ENCODE results near the gene BCAS1.
A peak's percentile ranks its signal among the peaks of the same experiment; 100 is the strongest.

Gene BCAS1

GRCh38 chr20:54068495-54068894 lies 1.9 kb downstream of the BCAS1 start:
- TF ChIP-seq, protein P1, sequence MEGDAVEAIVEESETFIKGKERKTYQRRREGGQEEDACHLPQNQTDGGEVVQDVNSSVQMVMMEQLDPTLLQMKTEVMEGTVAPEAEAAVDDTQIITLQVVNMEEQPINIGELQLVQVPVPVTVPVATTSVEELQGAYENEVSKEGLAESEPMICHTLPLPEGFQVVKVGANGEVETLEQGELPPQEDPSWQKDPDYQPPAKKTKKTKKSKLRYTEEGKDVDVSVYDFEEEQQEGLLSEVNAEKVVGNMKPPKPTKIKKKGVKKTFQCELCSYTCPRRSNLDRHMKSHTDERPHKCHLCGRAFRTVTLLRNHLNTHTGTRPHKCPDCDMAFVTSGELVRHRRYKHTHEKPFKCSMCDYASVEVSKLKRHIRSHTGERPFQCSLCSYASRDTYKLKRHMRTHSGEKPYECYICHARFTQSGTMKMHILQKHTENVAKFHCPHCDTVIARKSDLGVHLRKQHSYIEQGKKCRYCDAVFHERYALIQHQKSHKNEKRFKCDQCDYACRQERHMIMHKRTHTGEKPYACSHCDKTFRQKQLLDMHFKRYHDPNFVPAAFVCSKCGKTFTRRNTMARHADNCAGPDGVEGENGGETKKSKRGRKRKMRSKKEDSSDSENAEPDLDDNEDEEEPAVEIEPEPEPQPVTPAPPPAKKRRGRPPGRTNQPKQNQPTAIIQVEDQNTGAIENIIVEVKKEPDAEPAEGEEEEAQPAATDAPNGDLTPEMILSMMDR (IDR thresholded peaks at IDR 0.05; ENCODE audit: low read depth, low read length), result no peak
- no peak overlapping the region for H3K4me3 ChIP-seq (ENCODE audit: low read depth, low read length)
- H3K9me3 ChIP-seq, result no peaks in the 10 kb centered on the region
- no peaks in the 10 kb centered on the region for H3K4me1 ChIP-seq
- H3K27me3 ChIP-seq, result 0 out of 2 replicates have a peak, but pooled peaks cover 6% of the 10 kb centered on the region
- no peak for DNase-seq
- H3K36me3 ChIP-seq, result no peaks in the 10 kb centered on the region

GRCh38 chr20:54067606-54068174 lies 2.7 kb downstream of the BCAS1 start:
- Histone ChIP-seq H3K36me3 (no peaks in the 10 kb centered on the region), H3K4me1 (no peaks in the 10 kb centered on the region), H3K4me3 (ENCODE audit: low read depth, low read length) (no peak overlapping the region), H3K9me3 (no peaks in the 10 kb centered on the region), H3K27me3 (0 out of 2 replicates have a peak, but pooled peaks cover 6% of the 10 kb centered on the region)
- TF ChIP-seq, protein P1 (IDR thresholded peaks at IDR 0.05; ENCODE audit: low read depth, low read length), result no peak
- DNase-seq, result peak; percentile 51

DNA sequence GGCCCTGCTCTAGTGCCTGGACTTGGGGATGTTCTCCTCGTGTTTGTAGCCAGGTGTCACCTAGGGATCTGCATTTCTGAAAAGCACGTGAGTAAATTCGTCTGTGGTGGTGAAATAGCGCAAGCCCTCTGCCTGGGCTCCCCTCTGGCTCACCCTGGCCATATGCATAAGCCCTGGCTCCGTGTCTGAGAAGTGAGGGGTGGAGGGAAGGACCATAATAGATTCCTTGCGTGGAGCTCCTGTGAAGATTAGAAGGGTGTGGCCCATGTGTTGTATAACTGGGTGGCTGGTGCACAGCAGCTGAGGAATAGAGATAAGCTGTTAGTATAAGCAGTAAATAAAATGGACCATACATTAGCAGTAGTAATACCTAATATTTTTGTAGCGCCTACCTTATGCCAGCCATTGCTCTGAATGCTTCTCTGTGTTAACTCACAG lies 4.8 kb downstream of the BCAS1 start:
- Histone ChIP-seq H3K27me3 (0 out of 2 replicates have a peak, but pooled peaks cover 6% of the 10 kb centered on the region), H3K4me1 (no peaks in the 10 kb centered on the region), H3K9me3 (no peaks in the 10 kb centered on the region), H3K4me3 (ENCODE audit: low read depth, low read length) (no peak overlapping the region), H3K36me3 (no peaks in the 10 kb centered on the region)
- no peak for DNase-seq
- TF ChIP-seq, protein P1 (IDR thresholded peaks at IDR 0.05; ENCODE audit: low read depth, low read length), result no peak

DNA sequence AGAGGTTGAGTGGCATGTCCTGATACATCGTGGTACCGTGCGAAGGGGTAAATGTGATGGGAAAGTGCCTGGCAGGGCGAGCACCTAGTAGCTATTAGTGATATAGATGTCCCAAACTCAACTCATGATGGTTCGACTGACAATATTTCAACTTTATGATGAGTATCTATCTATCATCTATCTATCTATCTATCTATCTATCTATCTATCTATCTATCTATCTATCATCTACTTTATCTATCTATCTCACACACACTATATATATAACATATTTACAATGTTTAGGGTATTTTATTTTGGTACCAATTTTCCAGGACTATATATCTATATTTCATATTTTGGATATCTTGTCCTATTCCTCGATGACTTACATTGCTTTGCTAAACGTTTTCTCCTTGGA lies 5.5 kb downstream of the BCAS1 start:
- H3K27me3 ChIP-seq, result 0 out of 2 replicates have a peak, but pooled peaks cover 6% of the 10 kb centered on the region
- no peaks in the 10 kb centered on the region for H3K4me1 ChIP-seq
- no peak for DNase-seq
- no peaks in the 10 kb centered on the region for H3K36me3 ChIP-seq
- H3K4me3 ChIP-seq (ENCODE audit: low read depth, low read length), result no peak overlapping the region
- H3K9me3 ChIP-seq, result no peaks in the 10 kb centered on the region
- TF ChIP-seq, protein P1 (IDR thresholded peaks at IDR 0.05; ENCODE audit: low read depth, low read length), result no peak

- H3K27me3 ChIP-seq, result no peaks in the 10 kb centered on the region
- TF ChIP-seq, protein P1 (IDR thresholded peaks at IDR 0.05; ENCODE audit: low read depth, low read length), result no peak
- H3K9me3 ChIP-seq, result no peaks in the 10 kb centered on the region
These were observed 6.3 kb downstream of the BCAS1 start for GRCh38 chr20:54063992-54064676.

GRCh38 chr20:54063580-54063979 lies 6.8 kb downstream of the BCAS1 start:
- Histone ChIP-seq H3K4me1 (no peaks in the 10 kb centered on the region), H3K27me3 (no peaks in the 10 kb centered on the region)
- TF ChIP-seq, protein P1 (IDR thresholded peaks at IDR 0.05; ENCODE audit: low read depth, low read length), result no peak

More at GRCh38 chr20:54063992-54064676, 6.3 kb downstream of the BCAS1 start:
- Histone ChIP-seq H3K4me3 (ENCODE audit: low read depth, low read length) (no peak overlapping the region), H3K4me1 (no peaks in the 10 kb centered on the region), H3K36me3 (no peaks in the 10 kb centered on the region)
- DNase-seq, result no peak

More at GRCh38 chr20:54063580-54063979, 6.8 kb downstream of the BCAS1 start:
- no peak overlapping the region for H3K4me3 ChIP-seq (ENCODE audit: low read depth, low read length)
- H3K9me3 ChIP-seq, result no peaks in the 10 kb centered on the region
- no peak for DNase-seq
- no peaks in the 10 kb centered on the region for H3K36me3 ChIP-seq
